Naive thymus-derived CD4-positive, alpha-beta T cell (primary cell): Measurements from ENCODE around the gene SHROOM2. TPM values are rescaled to one million over a fixed set of nuclear protein-coding genes. Genes with fewer than 3 reads are reported as not detected.

Experiments
- ATAC-seq: fragments of 150-1000 bp; cut with Tn5 transposase; 2 replicates; pipeline ENCODE4 v1.10.0; 2021; ENCODE audit warnings: mild to moderate bottlenecking, moderate library complexity
- CTCF ChIA-PET: fragments of 350-600 bp; sonication (Branson Sonifier 250); formaldehyde crosslinking; loops from one replicate; lab custom pipeline; 2021; ENCODE audit warnings: antibody characterized with exemption; lab: Charles Lee
- POLR2A ChIA-PET: fragments of 350-600 bp; sonication (Branson Sonifier 250); formaldehyde crosslinking; loops from one replicate; lab custom pipeline; 2021; ENCODE audit warnings: antibody characterized with exemption, inconsistent platforms; lab: Charles Lee
- DNase-seq, 9 donors: peaks; one replicate each; pipeline versions ENCODE4 v3.0.0 to v3.0.0-alpha.2; 2020 to 2022; ENCODE audit warnings: mixed read lengths in 1 of 9
- H3K27ac ChIP-seq: one replicate; pipeline ENCODE4 v1.7.0; 2013; ENCODE audit warnings: mild to moderate bottlenecking, low read depth, low read length, moderate library complexity
- H3K27me3 ChIP-seq, 2 donors: one replicate each; pipeline ENCODE4 v1.7.0; 2013; ENCODE audit warnings: low read length in 2 of 2, mild to moderate bottlenecking in 2 of 2, moderate library complexity in 2 of 2; ENCODE audit not compliant: control insufficient read depth in 2 of 2, insufficient read depth in 2 of 2
- H3K36me3 ChIP-seq, 3 experiments: 1 replicate in 2 of 3; 2 replicates in 1 of 3; pipeline ENCODE4 v1.7.0; 2013; ENCODE audit warnings: low read length in 3 of 3, mild to moderate bottlenecking in 3 of 3, moderate library complexity in 1 of 3; ENCODE audit not compliant: insufficient read depth in 3 of 3, control insufficient read depth in 2 of 3
- H3K4me1 ChIP-seq, 2 donors: one replicate each; pipeline ENCODE4 v1.7.0; 2013; ENCODE audit warnings: low read length in 2 of 2, mild to moderate bottlenecking in 2 of 2, moderate library complexity in 1 of 2; ENCODE audit not compliant: control insufficient read depth in 2 of 2, insufficient read depth in 2 of 2
- H3K4me3 ChIP-seq: 2 replicates; pipeline ENCODE4 v1.7.0; 2013; ENCODE audit warnings: mild to moderate bottlenecking, low read length
- H3K9me3 ChIP-seq, 3 experiments: 1 replicate in 2 of 3; 2 replicates in 1 of 3; pipeline ENCODE4 v1.7.0; 2013; ENCODE audit warnings: low read length in 3 of 3; ENCODE audit not compliant: control insufficient read depth in 2 of 3
- H3K27ac Mint-ChIP-seq, 9 donors: one replicate each; pipeline ENCODE4 v1.8.0; 2020 to 2022; ENCODE audit warnings: mixed read lengths in 9 of 9, mild to moderate bottlenecking in 8 of 9, moderate library complexity in 5 of 9, inconsistent platforms in 2 of 9
- H3K27me3 Mint-ChIP-seq, 5 donors: one replicate each; pipeline ENCODE4 v1.8.0; 2021 to 2022; ENCODE audit warnings: mixed read lengths in 5 of 5, mild to moderate bottlenecking in 1 of 5
- H3K36me3 Mint-ChIP-seq, 5 donors: one replicate each; pipeline ENCODE4 v1.8.0; 2020 to 2022; ENCODE audit warnings: mixed read lengths in 5 of 5, mild to moderate bottlenecking in 3 of 5, inconsistent platforms in 1 of 5
- H3K4me1 Mint-ChIP-seq, 7 donors: one replicate each; pipeline ENCODE4 v1.8.0; 2020 to 2022; ENCODE audit warnings: mixed read lengths in 7 of 7, mild to moderate bottlenecking in 3 of 7, inconsistent platforms in 1 of 7
- H3K4me3 Mint-ChIP-seq, 10 donors: one replicate each; pipeline ENCODE4 v1.8.0; 2020 to 2022; ENCODE audit warnings: mild to moderate bottlenecking in 10 of 10, mixed read lengths in 10 of 10, moderate library complexity in 6 of 10, inconsistent platforms in 2 of 10
- H3K9me3 Mint-ChIP-seq, 11 donors: one replicate each; pipeline ENCODE4 v1.8.0; 2020 to 2022; ENCODE audit warnings: mixed read lengths in 11 of 11, mild to moderate bottlenecking in 4 of 11, inconsistent platforms in 1 of 11, moderate library complexity in 1 of 11
- intact Hi-C, 2 donors: fragments of 100-400 bp; cut with micrococcal nuclease; formaldehyde crosslinking; loops; one replicate each; pipeline ENCODE4 v1.15.1; 2023
- polyA plus RNA-seq, 2 donors: library from polyadenylated mRNA; unstranded; fragments of 300-500 nt; fragmentation: Illumina TruSeq; gene quantifications; one replicate each; pipeline ENCODE4 v1.2.3, GENCODE V29; 2021
- total RNA-seq, 6 experiments: library from RNA in 5 of 6; stranded (reverse) in 5 of 6; gene quantifications; 1 replicate in 5 of 6; 2 replicates in 1 of 6; pipeline ENCODE4 v1.2.3 and lab custom pipeline; 2021 to 2026

SHROOM2 gene
- total and polyA plus RNA-seq, 7 experiments from 2014 or later = not detected

- no peaks in the 10 kb centered on the region for H3K27me3 ChIP-seq
- H3K27me3 Mint-ChIP-seq = peaks cover 0 to 5% (median 2%) of the 10 kb centered on the region in 5 donors
- POLR2A ChIA-PET = no interaction called here
- ATAC-seq (no peak), DNase-seq (no peak)
- peaks cover 0 to 4% (median 0%) of the 10 kb centered on the region in 11 donors for H3K9me3 Mint-ChIP-seq
- no peaks in the 10 kb centered on the region for H3K4me1 Mint-ChIP-seq
- H3K36me3 ChIP-seq = no peaks in the 10 kb centered on the region
- H3K4me3 Mint-ChIP-seq = no peak overlapping the region
- no peaks in the 10 kb centered on the region for H3K4me1 ChIP-seq
- no peaks in the 10 kb centered on the region for H3K9me3 ChIP-seq
- CTCF ChIA-PET = no interaction called here
- no peaks in the 10 kb centered on the region for H3K36me3 Mint-ChIP-seq
- no peak overlapping the region for H3K4me3 ChIP-seq
- H3K27ac Mint-ChIP-seq = no peak overlapping the region
- intact Hi-C loops = no loop called here
- no peak overlapping the region for H3K27ac ChIP-seq
Observed at GRCh38 chrX:9980401-9980800, 194.2 kb downstream of the SHROOM2 start.

DNA sequence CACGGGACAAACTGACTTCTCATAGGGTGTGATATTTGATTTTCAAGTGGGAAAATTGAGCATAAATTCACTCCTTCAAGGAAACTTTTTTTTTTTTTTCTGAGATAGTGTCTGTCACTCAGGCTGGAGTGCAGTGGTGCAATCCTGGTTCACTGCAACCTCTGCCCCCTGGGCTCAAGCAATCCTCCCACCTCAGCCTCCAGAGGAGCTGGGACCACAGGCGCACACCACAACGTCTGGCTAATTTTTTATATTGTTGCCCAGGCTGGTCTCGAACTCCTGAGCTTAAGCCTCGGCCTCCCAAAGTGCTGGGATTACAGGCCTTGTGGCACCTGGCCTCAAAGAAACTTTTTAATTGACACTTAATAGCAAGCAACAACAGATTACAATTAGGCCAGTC is 194.7 kb downstream of the SHROOM2 start:
- Histone ChIP-seq H3K36me3 (no peaks in the 10 kb centered on the region), H3K27ac (no peak overlapping the region), H3K4me3 (no peak overlapping the region), H3K4me1 (no peaks in the 10 kb centered on the region), H3K27me3 (no peaks in the 10 kb centered on the region), H3K9me3 (no peaks in the 10 kb centered on the region)
- POLR2A ChIA-PET = no interaction called here
- Mint-ChIP-seq H3K27me3 (peaks cover 0 to 5% (median under 1%) of the 10 kb centered on the region in 5 donors), H3K4me3 (no peak overlapping the region), H3K9me3 (peaks cover 0 to 2% (median 0%) of the 10 kb centered on the region in 11 donors), H3K27ac (no peak overlapping the region), H3K4me1 (no peaks in the 10 kb centered on the region), H3K36me3 (no peaks in the 10 kb centered on the region)
- CTCF ChIA-PET = no interaction called here
- ATAC-seq (no peak), DNase-seq (no peak)
- intact Hi-C loops = no loop called here

DNA sequence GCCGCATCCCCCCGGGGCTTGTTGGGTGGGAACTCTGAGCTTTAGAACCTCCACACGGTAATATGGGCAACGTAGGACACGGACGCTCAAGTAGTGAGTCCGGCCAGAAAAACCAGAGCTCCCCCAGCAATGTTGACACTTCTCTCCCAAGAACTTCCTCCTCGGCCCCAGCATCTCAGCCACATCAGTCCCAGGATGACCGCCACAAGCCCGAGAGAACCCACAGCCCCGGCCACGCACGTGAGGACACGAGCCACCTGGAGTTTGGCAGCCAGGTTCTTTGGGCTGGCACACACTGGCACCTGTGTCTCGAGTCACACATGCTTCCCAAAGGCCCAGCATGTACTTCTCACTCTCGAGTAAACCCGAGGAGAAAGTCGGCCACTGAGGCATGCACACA is 197.2 kb downstream of the SHROOM2 start:
- Histone ChIP-seq H3K4me1 (no peaks in the 10 kb centered on the region), H3K27me3 (no peaks in the 10 kb centered on the region), H3K36me3 (no peaks in the 10 kb centered on the region), H3K4me3 (no peak overlapping the region), H3K27ac (no peak overlapping the region), H3K9me3 (no peaks in the 10 kb centered on the region)
- POLR2A ChIA-PET = no interaction called here
- Mint-ChIP-seq H3K27me3 (peaks cover 0 to 11% (median 0%) of the 10 kb centered on the region in 5 donors), H3K9me3 (peaks cover 0 to 2% (median 0%) of the 10 kb centered on the region in 11 donors), H3K36me3 (no peaks in the 10 kb centered on the region), H3K27ac (no peak overlapping the region), H3K4me3 (no peak overlapping the region), H3K4me1 (no peaks in the 10 kb centered on the region)
- DNase-seq (no peak), ATAC-seq (no peak)
- CTCF ChIA-PET = no interaction called here
- intact Hi-C loops = no loop called here

GRCh38 chrX:9983846-9984245 is 197.6 kb downstream of the SHROOM2 start:
- Mint-ChIP-seq H3K4me1 (no peaks in the 10 kb centered on the region), H3K27ac (no peak overlapping the region), H3K9me3 (peaks cover 0 to 2% (median 0%) of the 10 kb centered on the region in 11 donors), H3K4me3 (no peak overlapping the region), H3K36me3 (no peaks in the 10 kb centered on the region), H3K27me3 (peaks cover 0 to 11% (median 0%) of the 10 kb centered on the region in 5 donors)
- DNase-seq = no peak
- ChIA-PET POLR2A (no interaction called here), CTCF (no interaction called here)
- intact Hi-C loops = no loop called here
- H3K36me3 ChIP-seq = no peaks in the 10 kb centered on the region
- H3K9me3 ChIP-seq = no peaks in the 10 kb centered on the region
- no peaks in the 10 kb centered on the region for H3K27me3 ChIP-seq
- no peak overlapping the region for H3K4me3 ChIP-seq
- H3K4me1 ChIP-seq = no peaks in the 10 kb centered on the region
- no peak for ATAC-seq
- no peak overlapping the region for H3K27ac ChIP-seq

GRCh38 chrX:9988762-9989161 is 202.5 kb downstream of the SHROOM2 start:
- no peaks in the 10 kb centered on the region for H3K36me3 Mint-ChIP-seq
- H3K4me1 ChIP-seq = no peaks in the 10 kb centered on the region
- DNase-seq = peak in 3 of 9 donors; percentile 16 to 26 (median 20)
- no peaks in the 10 kb centered on the region for H3K9me3 ChIP-seq
- intact Hi-C loops = loop anchor here (1.0 kb wide), 1 partner anchor 131 kb away; no protein-coding TSS in a partner anchor
- CTCF ChIA-PET = interaction anchor here (1.0 kb wide), 1 partner anchor 131 kb away, joined by 6 read pairs; no protein-coding TSS in a partner anchor
- no peaks in the 10 kb centered on the region for H3K9me3 Mint-ChIP-seq
- H3K27ac Mint-ChIP-seq = no peak overlapping the region
- no peaks in the 10 kb centered on the region for H3K36me3 ChIP-seq
- H3K27ac ChIP-seq = no peak overlapping the region
- H3K27me3 ChIP-seq = no peaks in the 10 kb centered on the region
- H3K27me3 Mint-ChIP-seq = peaks cover 0 to 11% (median 0%) of the 10 kb centered on the region in 5 donors
- H3K4me3 ChIP-seq = no peak overlapping the region
- no peak for ATAC-seq
- H3K4me3 Mint-ChIP-seq = no peak overlapping the region
- H3K4me1 Mint-ChIP-seq = no peaks in the 10 kb centered on the region
- POLR2A ChIA-PET = no interaction called here

DNA sequence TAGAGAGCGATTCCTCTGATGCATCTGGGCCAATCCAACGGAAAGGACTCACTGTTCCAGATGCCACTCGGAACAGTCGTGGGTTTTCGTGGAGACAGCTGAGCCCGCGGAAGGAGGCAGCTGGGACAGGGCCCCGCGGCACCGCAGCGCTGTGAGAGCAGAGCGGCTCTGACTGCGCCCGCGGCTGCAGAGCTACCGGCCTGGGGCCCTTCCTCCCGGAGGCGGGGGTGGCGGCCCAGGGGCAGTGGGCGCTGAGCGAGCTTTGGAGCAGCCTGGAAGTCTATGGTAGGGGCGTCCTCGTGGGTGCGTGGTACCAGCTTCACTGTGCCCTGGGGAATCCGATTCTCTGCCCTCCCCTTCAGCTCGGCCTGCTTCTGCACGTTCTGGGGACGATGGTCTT is 205.8 kb downstream of the SHROOM2 start:
- Histone ChIP-seq H3K4me3 (no peak overlapping the region), H3K4me1 (no peaks in the 10 kb centered on the region), H3K9me3 (no peaks in the 10 kb centered on the region), H3K27me3 (no peaks in the 10 kb centered on the region), H3K36me3 (no peaks in the 10 kb centered on the region), H3K27ac (no peak overlapping the region)
- CTCF ChIA-PET = interaction anchor here (1.6 to 1.7 kb wide), 2 partner anchors 126 to 128 kb away, joined by 6 to 8 read pairs; no protein-coding TSS in a partner anchor
- DNase-seq (no peak), ATAC-seq (no peak)
- POLR2A ChIA-PET = no interaction called here
- Mint-ChIP-seq H3K4me3 (no peak overlapping the region), H3K27ac (no peak overlapping the region), H3K9me3 (peaks cover 0 to 1% (median 0%) of the 10 kb centered on the region in 11 donors), H3K4me1 (peaks cover 0 to 4% (median 0%) of the 10 kb centered on the region in 7 donors), H3K27me3 (peaks cover 0 to 8% (median 0%) of the 10 kb centered on the region in 5 donors), H3K36me3 (no peaks in the 10 kb centered on the region)
- intact Hi-C loops = loop anchor here in 1 of 2 donors (10.0 kb wide), 1 partner anchor 1247 kb away; no protein-coding TSS in a partner anchor

- ChIA-PET CTCF (interaction anchor here (1.0 to 1.6 kb wide), 2 partner anchors 126 to 127 kb away, joined by 5 to 6 read pairs; no protein-coding TSS in a partner anchor), POLR2A (no interaction called here)
- Histone ChIP-seq H3K36me3 (no peaks in the 10 kb centered on the region), H3K4me1 (no peaks in the 10 kb centered on the region), H3K9me3 (no peaks in the 10 kb centered on the region), H3K27me3 (no peaks in the 10 kb centered on the region), H3K27ac (no peak overlapping the region), H3K4me3 (no peak overlapping the region)
- Mint-ChIP-seq H3K36me3 (no peaks in the 10 kb centered on the region), H3K4me1 (peaks cover 0 to 8% (median 0%) of the 10 kb centered on the region in 7 donors), H3K27me3 (peaks cover 0 to 4% (median 0%) of the 10 kb centered on the region in 5 donors), H3K9me3 (peaks cover 0 to 1% (median 0%) of the 10 kb centered on the region in 11 donors), H3K4me3 (no peak overlapping the region), H3K27ac (no peak overlapping the region)
- DNase-seq = no peak
- intact Hi-C loops = loop anchor here in 1 of 2 donors (10.0 kb wide), 1 partner anchor 1248 kb away; no protein-coding TSS in a partner anchor
- ATAC-seq = no peak
Observed at GRCh38 chrX:9992724-9993123, 206.5 kb downstream of the SHROOM2 start.
